SK-N-MC (cell line): Measurements from ENCODE around the gene DTX3.
"Not testable (repeated sequence)": the region's sequence is repeated elsewhere in the genome, so short reads cannot be mapped to it uniquely, and the experiment has no call there.

Source experiments
- EZH2 ChIP-seq: fragments of 200-600 bp; sonication (generic); IDR thresholded peaks from one replicate; pipeline ENCODE4 v1.6.1; 2017; ENCODE audit warnings: antibody characterized with exemption
- FOXP2 ChIP-seq: optimal IDR thresholded peaks from 2 replicates; pipeline ENCODE3; 2011; ENCODE audit warnings: mild to moderate bottlenecking, moderate library complexity; ENCODE audit not compliant: insufficient read depth; ENCODE audit errors: extremely low read length, control extremely low read depth
- POLR2AphosphoS5 ChIP-seq: IDR thresholded peaks from 2 replicates; pipeline ENCODE4 v1.6.1; 2012; ENCODE audit warnings: mild to moderate bottlenecking, low read depth, low read length, borderline replicate concordance

DNA sequence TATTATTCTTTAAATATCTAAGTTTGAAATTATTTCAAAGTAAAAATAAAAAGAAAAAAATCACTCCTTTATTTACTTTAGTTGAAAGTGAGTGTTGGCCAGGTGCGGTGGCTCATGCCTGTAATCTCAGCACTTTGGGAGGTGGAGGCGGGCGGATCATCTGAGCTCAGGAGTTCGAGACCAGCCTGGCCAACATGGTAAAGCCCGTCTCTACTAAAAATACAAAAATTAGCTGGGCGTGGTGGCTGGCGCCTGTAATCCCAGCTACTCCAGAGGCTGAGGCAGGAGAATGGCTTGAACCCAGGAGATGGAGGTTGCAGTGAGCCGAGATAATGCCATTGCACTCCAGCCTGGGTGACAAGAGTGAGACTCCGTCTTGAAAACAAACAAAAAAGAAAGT, 32.1 kb downstream of the DTX3 start:
- TF ChIP-seq EZH2, POLR2AphosphoS5, FOXP2: not testable (repeated sequence)
